Colonic mucosa (tissue), 4 donors: ENCODE measurements around the gene PLXDC1. TPM values are rescaled to one million over a fixed set of nuclear protein-coding genes. Genes with fewer than 3 reads are reported as not detected.
A peak's percentile ranks its signal among the peaks of the same experiment; 100 is the strongest.

Experiments
- DNase-seq: peaks from one replicate; pipeline ENCODE4 v3.0.0-alpha.2; 2020
- H3K27ac ChIP-seq: fragments of 200-600 bp; one replicate; pipeline ENCODE4 v1.8.0; 2021
- H3K27me3 ChIP-seq: fragments of 200-600 bp; one replicate; pipeline ENCODE4 v1.8.0; 2021
- H3K36me3 ChIP-seq: fragments of 200-600 bp; one replicate; pipeline ENCODE4 v1.8.0; 2021
- H3K4me1 ChIP-seq: fragments of 200-600 bp; one replicate; pipeline ENCODE4 v1.8.0; 2021; ENCODE audit warnings: mild to moderate bottlenecking
- H3K4me3 ChIP-seq: fragments of 200-600 bp; one replicate; pipeline ENCODE4 v1.8.0; 2021
- H3K9ac ChIP-seq, 2 donors: one replicate each; pipeline ENCODE4 v1.7.0; 2013; ENCODE audit warnings: control low read depth in 2 of 2, low read depth in 2 of 2, low read length in 2 of 2
- H3K9me3 ChIP-seq: fragments of 200-600 bp; one replicate; pipeline ENCODE4 v1.8.0; 2021
- intact Hi-C: fragments of 100-400 bp; cut with DNase I; formaldehyde crosslinking; loops from one replicate; pipeline ENCODE4 v1.14.1; 2022
- total RNA-seq, 2 donors: library from RNA; stranded (reverse); fragmentation: NEBNext Ultra II Directional in 1 of 2; extraction: Animal tissue kit (Norgen Biotek cat#: 25700) in 1 of 2; gene quantifications; one replicate each; pipeline ENCODE4 v1.2.1, GENCODE V29; 2021
- TF ChIP-seq, protein P1 (sequence below): fragments of 200-600 bp; IDR thresholded peaks from one replicate; pipeline ENCODE4 v1.8.0; 2022; ENCODE audit warnings: antibody characterized with exemption, mild to moderate bottlenecking
- donor health status: healthy.
- donor health status: DM: no; HTN: no; CAD: no.
- donor health status: DM: no; HTN: no; CAD: no.

Gene PLXDC1
- total RNA-seq, 2 donors from 2014 or later, result 0.54 to 4.4 TPM

DNA sequence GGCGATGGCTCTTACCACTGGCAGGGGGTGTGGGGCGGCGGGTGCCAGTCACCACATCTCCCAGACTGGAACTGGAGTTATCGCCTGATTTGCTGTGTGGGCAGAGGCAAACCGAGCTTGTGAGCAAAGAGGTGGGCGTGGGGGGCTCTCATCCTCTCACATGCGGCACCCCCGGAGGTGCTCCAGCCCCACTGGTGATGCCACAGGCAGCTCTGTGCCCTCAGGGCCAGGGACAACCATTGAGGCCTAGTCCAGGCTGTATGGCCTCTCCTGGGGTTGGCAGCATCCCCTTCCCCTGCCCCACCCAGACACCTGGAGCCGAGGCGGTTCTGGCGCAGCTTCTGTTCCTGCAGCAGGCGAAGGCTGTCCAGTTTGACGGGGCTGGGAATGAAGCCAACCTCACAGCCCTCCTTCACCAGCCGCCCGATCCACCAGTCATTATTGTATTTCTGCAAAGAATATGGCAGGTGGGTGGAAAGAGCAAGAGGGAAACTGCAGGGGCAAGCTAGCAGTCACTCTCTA, 35.1 kb upstream of the PLXDC1 start:
- TF ChIP-seq, protein P1, sequence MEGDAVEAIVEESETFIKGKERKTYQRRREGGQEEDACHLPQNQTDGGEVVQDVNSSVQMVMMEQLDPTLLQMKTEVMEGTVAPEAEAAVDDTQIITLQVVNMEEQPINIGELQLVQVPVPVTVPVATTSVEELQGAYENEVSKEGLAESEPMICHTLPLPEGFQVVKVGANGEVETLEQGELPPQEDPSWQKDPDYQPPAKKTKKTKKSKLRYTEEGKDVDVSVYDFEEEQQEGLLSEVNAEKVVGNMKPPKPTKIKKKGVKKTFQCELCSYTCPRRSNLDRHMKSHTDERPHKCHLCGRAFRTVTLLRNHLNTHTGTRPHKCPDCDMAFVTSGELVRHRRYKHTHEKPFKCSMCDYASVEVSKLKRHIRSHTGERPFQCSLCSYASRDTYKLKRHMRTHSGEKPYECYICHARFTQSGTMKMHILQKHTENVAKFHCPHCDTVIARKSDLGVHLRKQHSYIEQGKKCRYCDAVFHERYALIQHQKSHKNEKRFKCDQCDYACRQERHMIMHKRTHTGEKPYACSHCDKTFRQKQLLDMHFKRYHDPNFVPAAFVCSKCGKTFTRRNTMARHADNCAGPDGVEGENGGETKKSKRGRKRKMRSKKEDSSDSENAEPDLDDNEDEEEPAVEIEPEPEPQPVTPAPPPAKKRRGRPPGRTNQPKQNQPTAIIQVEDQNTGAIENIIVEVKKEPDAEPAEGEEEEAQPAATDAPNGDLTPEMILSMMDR, result no peak
- Histone ChIP-seq H3K4me1 (peaks cover 5% of the 10 kb centered on the region), H3K9ac (peak overlapping the region; percentile 26 to 43), H3K4me3 (no peak overlapping the region), H3K27ac (peak overlapping the region; percentile 85), H3K9me3 (no peaks in the 10 kb centered on the region), H3K27me3 (no peaks in the 10 kb centered on the region), H3K36me3 (no peaks in the 10 kb centered on the region)
- intact Hi-C loops, result no loop called here
- peak; percentile 51 for DNase-seq

DNA sequence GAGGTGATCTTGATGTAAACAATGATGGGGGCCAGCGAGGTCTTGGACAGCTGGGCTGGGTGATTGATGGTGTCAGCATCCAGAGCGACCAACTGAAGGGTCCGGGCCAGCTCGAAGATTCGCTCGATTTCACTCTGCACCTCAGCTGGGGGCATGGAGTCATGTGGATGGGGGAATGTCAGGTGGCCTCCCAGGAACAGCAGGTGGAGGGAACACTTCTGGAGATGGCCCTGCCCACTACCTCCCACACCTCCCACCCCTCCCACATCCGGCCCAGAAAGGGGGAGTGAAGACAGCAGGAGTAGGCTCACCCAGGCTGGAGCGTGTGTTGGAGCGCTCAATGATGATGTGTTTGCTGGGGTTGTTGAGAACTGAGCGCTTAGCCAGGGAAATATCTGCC, 32.3 kb upstream of the PLXDC1 start:
- intact Hi-C loops, result no loop called here
- Histone ChIP-seq H3K9me3 (no peaks in the 10 kb centered on the region), H3K27ac (no peak overlapping the region), H3K36me3 (no peaks in the 10 kb centered on the region), H3K27me3 (no peaks in the 10 kb centered on the region), H3K4me3 (no peak overlapping the region), H3K4me1 (peaks cover 5% of the 10 kb centered on the region), H3K9ac (no peak overlapping the region)
- no peak for DNase-seq
- TF ChIP-seq, protein P1, result no peak

DNA sequence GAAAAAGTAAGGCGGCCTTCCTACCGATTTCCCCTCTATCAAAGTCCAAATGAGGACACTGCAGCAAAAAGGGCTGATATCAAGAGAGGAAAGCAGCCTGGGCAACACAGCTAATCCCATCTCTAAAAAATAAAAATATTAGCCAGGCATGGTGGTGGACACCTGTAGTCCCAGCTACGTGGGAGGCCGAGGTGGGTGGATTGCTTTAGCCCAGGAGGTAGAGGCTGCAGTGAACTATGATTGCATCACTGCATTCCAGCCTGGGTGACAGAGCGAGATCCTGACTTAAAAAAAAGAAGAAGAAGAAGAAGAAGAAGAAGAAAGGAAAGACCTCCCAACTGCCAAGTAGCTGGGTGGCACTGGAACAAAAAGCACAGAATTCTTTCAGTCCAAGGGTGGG, 31.6 kb upstream of the PLXDC1 start:
- no peaks in the 10 kb centered on the region for H3K9me3 ChIP-seq
- TF ChIP-seq, protein P1, result no peak
- no peak overlapping the region for H3K9ac ChIP-seq
- DNase-seq, result no peak
- H3K27ac ChIP-seq, result no peak overlapping the region
- no peaks in the 10 kb centered on the region for H3K36me3 ChIP-seq
- intact Hi-C loops, result no loop called here
- H3K4me3 ChIP-seq, result no peak overlapping the region
- H3K4me1 ChIP-seq, result peaks cover 5% of the 10 kb centered on the region
- no peaks in the 10 kb centered on the region for H3K27me3 ChIP-seq

DNA sequence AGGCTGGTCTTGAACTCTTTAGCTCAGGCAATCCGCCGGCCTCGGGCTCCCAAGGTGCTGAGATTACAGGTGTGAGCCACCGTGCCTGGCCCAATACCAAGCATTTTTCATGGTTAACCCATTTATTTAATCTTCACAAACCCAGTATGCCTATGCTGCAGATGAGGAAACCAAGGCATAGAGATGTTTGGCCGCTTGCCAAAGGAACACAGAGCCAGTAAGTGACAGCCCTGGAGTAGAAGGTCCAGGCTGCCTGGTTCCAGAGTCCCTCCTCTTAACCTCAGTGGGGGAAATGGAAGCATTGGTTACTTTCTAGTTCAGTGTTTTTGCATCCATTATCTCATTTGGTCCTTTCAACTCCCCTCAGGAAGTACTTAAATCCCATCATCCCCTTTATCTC, 29.9 kb upstream of the PLXDC1 start:
- no peaks in the 10 kb centered on the region for H3K9me3 ChIP-seq
- no peaks in the 10 kb centered on the region for H3K36me3 ChIP-seq

DNA sequence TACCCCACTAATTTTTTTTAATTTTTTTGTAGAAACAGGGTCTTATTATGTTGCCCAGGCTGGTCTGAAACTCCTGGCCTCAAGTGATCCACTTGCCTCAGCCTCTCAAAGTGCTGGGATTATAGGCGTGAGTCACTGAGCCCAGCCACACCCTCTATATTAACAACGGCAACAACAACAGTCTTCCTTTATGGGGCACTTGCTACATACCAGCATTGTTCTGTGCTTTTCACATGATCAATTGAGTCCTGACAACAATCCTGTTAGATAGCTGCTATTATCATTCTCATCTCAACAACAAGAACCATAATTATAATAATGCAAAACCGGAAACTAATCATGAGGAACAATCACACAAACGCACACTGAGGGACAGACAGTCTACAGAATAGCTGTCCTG, 27.1 kb upstream of the PLXDC1 start:
- TF ChIP-seq, protein P1, result no peak
- intact Hi-C loops, result no loop called here
- Histone ChIP-seq H3K9ac (no peak overlapping the region), H3K9me3 (no peaks in the 10 kb centered on the region), H3K36me3 (no peaks in the 10 kb centered on the region), H3K27ac (peak overlapping the region; percentile 70), H3K4me3 (no peak overlapping the region), H3K4me1 (no peaks in the 10 kb centered on the region), H3K27me3 (no peaks in the 10 kb centered on the region)
- DNase-seq, result peak; percentile 66

More for the DNA sequence above, 29.9 kb upstream of the PLXDC1 start:
- Histone ChIP-seq H3K9ac (no peak overlapping the region), H3K27me3 (no peaks in the 10 kb centered on the region), H3K4me1 (no peaks in the 10 kb centered on the region), H3K4me3 (no peak overlapping the region), H3K27ac (no peak overlapping the region)
- TF ChIP-seq, protein P1, result no peak
- intact Hi-C loops, result no loop called here
- no peak for DNase-seq

DNA sequence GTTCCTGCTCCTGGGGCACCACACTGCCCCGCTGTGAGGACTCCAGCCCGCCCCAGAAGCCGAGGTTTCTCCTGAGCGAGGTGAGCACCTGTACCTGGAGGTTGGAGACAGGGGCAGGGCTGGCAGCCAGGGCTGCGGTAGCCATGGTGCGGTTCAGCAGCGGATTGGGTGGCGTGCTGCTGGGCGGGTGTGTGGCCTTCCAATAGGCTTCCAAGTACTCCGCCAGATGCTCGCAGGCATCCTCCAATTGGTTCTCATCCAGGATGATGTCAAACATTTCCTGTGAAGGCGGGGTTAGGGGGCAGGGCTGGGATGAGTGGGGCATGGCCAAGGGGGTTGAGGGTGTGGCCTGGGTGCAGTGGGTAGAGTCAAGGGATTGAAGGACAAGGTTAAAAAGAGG, 25.8 kb upstream of the PLXDC1 start:
- DNase-seq, result no peak
- H3K4me1 ChIP-seq, result no peaks in the 10 kb centered on the region
- no peak overlapping the region for H3K9ac ChIP-seq
- H3K4me3 ChIP-seq, result no peak overlapping the region
- no peak overlapping the region for H3K27ac ChIP-seq
- intact Hi-C loops, result no loop called here
- H3K27me3 ChIP-seq, result no peaks in the 10 kb centered on the region
- H3K36me3 ChIP-seq, result no peaks in the 10 kb centered on the region
- no peaks in the 10 kb centered on the region for H3K9me3 ChIP-seq
- TF ChIP-seq, protein P1, result no peak
